Liver (tissue), 9 donors: ENCODE measurements around the gene ATP2A1. TPM values are rescaled to one million over a fixed set of nuclear protein-coding genes. Genes with fewer than 3 reads are reported as not detected.

Experiments used
- DNase-seq: peaks from one replicate; pipeline ENCODE4 v3.0.0-alpha.2; 2017; ENCODE audit warnings: low spot score
- H3K27ac ChIP-seq, 2 donors: one replicate each; pipeline ENCODE4 v1.7.0; 2013; ENCODE audit warnings: inconsistent platforms in 2 of 2, low read length in 2 of 2, control low read depth in 1 of 2, low read depth in 1 of 2, mild to moderate bottlenecking in 1 of 2
- H3K27me3 ChIP-seq, 4 donors: one replicate each; pipeline versions ENCODE4 v1.6.1 to v1.7.0; 2013; ENCODE audit warnings: low read length in 3 of 4, inconsistent platforms in 1 of 4, mild to moderate bottlenecking in 1 of 4, moderate library complexity in 1 of 4; ENCODE audit not compliant: control insufficient read depth in 4 of 4, insufficient read depth in 4 of 4
- H3K36me3 ChIP-seq, 4 donors: one replicate each; pipeline versions ENCODE4 v1.6.1 to v1.7.0; 2013; ENCODE audit warnings: low read length in 3 of 4, mild to moderate bottlenecking in 3 of 4, low read depth in 1 of 4, moderate library complexity in 1 of 4; ENCODE audit not compliant: control insufficient read depth in 4 of 4, insufficient read depth in 3 of 4
- H3K4me1 ChIP-seq, 4 donors: one replicate each; pipeline versions ENCODE4 v1.6.1 to v1.7.0; 2013; ENCODE audit warnings: low read length in 3 of 4, mild to moderate bottlenecking in 3 of 4, moderate library complexity in 1 of 4; ENCODE audit not compliant: control insufficient read depth in 4 of 4, insufficient read depth in 4 of 4
- H3K4me3 ChIP-seq, 3 donors: one replicate each; pipeline versions ENCODE4 v1.6.1 to v1.7.0; 2013; ENCODE audit warnings: low read length in 3 of 3, control low read depth in 1 of 3, low read depth in 1 of 3, mild to moderate bottlenecking in 1 of 3
- H3K9ac ChIP-seq, 2 donors: one replicate each; pipeline ENCODE4 v1.7.0; 2013; ENCODE audit warnings: low read length in 2 of 2, mild to moderate bottlenecking in 2 of 2, moderate library complexity in 2 of 2, control low read depth in 1 of 2, low read depth in 1 of 2
- H3K9me3 ChIP-seq, 4 donors: one replicate each; pipeline versions ENCODE4 v1.6.1 to v1.7.0; 2013; ENCODE audit warnings: low read length in 3 of 4; ENCODE audit not compliant: control insufficient read depth in 4 of 4
- ATF3 ChIP-seq: IDR thresholded peaks from 2 replicates; pipeline ENCODE4 v1.6.1; 2016; ENCODE audit warnings: antibody characterized with exemption
- CTCF ChIP-seq: fragments of 150-350 bp; IDR thresholded peaks from 2 replicates; pipeline ENCODE4 v1.5.1; 2017; ENCODE audit warnings: improper control_type of control experiment, low read depth, low read length; ENCODE audit not compliant: missing input control
- EGR1 ChIP-seq, 2 donors: IDR thresholded peaks; 2 replicates each; pipeline ENCODE4 v1.6.1; 2016 to 2018; ENCODE audit warnings: antibody characterized with exemption in 2 of 2, low read depth in 2 of 2
- FOXA2 ChIP-seq: IDR thresholded peaks from 2 replicates; pipeline ENCODE4 v1.6.1; 2016; ENCODE audit warnings: antibody characterized with exemption
- GABPA ChIP-seq, 2 donors: IDR thresholded peaks in 1 of 2; conservative IDR thresholded peaks in 1 of 2; 2 replicates each; pipeline ENCODE4 v1.6.1; 2016; ENCODE audit warnings: antibody characterized with exemption in 2 of 2, mild to moderate bottlenecking in 1 of 2, moderate library complexity in 1 of 2
- HNF4A ChIP-seq, 2 donors: conservative IDR thresholded peaks; 2 replicates each; pipeline ENCODE4 v1.6.1; 2016; ENCODE audit warnings: antibody characterized with exemption in 2 of 2, mild to moderate bottlenecking in 2 of 2
- HNF4G ChIP-seq: IDR thresholded peaks from 2 replicates; pipeline ENCODE4 v1.6.1; 2016; ENCODE audit warnings: antibody characterized with exemption
- JUND ChIP-seq, 2 donors: IDR thresholded peaks; 2 replicates each; pipeline ENCODE4 v1.6.1; 2016; ENCODE audit warnings: antibody characterized with exemption in 2 of 2
- MAX ChIP-seq: IDR thresholded peaks from 2 replicates; pipeline ENCODE4 v1.6.1; 2016; ENCODE audit warnings: antibody characterized with exemption
- NR2F2 ChIP-seq: IDR thresholded peaks from 2 replicates; pipeline ENCODE4 v1.6.1; 2016; ENCODE audit warnings: antibody characterized with exemption
- RAD21 ChIP-seq, 2 donors: IDR thresholded peaks; 2 replicates each; pipeline ENCODE4 v1.6.1; 2016; ENCODE audit warnings: antibody characterized with exemption in 2 of 2, mild to moderate bottlenecking in 2 of 2
- REST ChIP-seq: IDR thresholded peaks from 2 replicates; pipeline ENCODE4 v1.6.1; 2016; ENCODE audit warnings: antibody characterized with exemption, mild to moderate bottlenecking
- SP1 ChIP-seq: IDR thresholded peaks from 2 replicates; pipeline ENCODE4 v1.6.1; 2018; ENCODE audit warnings: antibody characterized with exemption, mild to moderate bottlenecking
- YY1 ChIP-seq: IDR thresholded peaks from 2 replicates; pipeline ENCODE4 v1.6.1; 2016; ENCODE audit warnings: antibody characterized with exemption, mild to moderate bottlenecking
- ZBTB33 ChIP-seq: IDR thresholded peaks from 2 replicates; pipeline ENCODE4 v1.6.1; 2016; ENCODE audit warnings: antibody characterized with exemption
- WGBS: extraction: QIAGEN DNeasy Blood & Tissue Kit; methylation state at CpG from one replicate; pipeline ENCODE4 v1.1.7; 2013; 5-methylcytosine and 5-hydroxymethylcytosine counted together
- polyA plus RNA-seq, 2 donors: library from polyadenylated mRNA; stranded (reverse) in 1 of 2; unstranded in 1 of 2; fragments of 200-250 nt in 1 of 2; fragments of >200 nt in 1 of 2; fragmentation: Nextera tagmentation in 1 of 2; extraction: Ambion mirVana in 1 of 2; gene quantifications; one replicate each; pipeline versions ENCODE4 v1.2.1 to v1.2.3, GENCODE V29; 2013 to 2015
- total RNA-seq, 2 donors: library from RNA; depleted of rRNA; stranded (reverse); fragments of >200 nt; gene quantifications; one replicate each; pipeline ENCODE4 v1.2.3, GENCODE V29; 2014
- donor health status: healthy.
- donor health status: healthy.
- donor health status: healthy.
- donor health status: healthy.
- donor health status: healthy.

ATP2A1 gene
- total and polyA plus RNA-seq, 4 donors: 0.07 to 0.23 (median 0.13) TPM

GRCh38 chr16:28877655-28878000, 660 bp upstream of the ATP2A1 start:
- Histone ChIP-seq H3K27ac (no peak overlapping the region), H3K4me3 (no peak overlapping the region), H3K9ac (no peak overlapping the region), H3K36me3 (peaks cover 0 to 6% (median 2%) of the 10 kb centered on the region in 4 donors), H3K4me1 (peaks cover 2 to 12% (median 11%) of the 10 kb centered on the region in 4 donors), H3K9me3 (no peaks in the 10 kb centered on the region), H3K27me3 (no peaks in the 10 kb centered on the region)
- no peak for DNase-seq
- WGBS: 76% methylated on average over 2 of the region's 2 CpGs
- TF ChIP-seq MAX (no peak), CTCF (no peak), HNF4G (no peak), ZBTB33 (no peak)

- no peak overlapping the region for H3K9ac ChIP-seq
- H3K9me3 ChIP-seq: no peaks in the 10 kb centered on the region
- H3K36me3 ChIP-seq: peaks cover 0 to 2% (median 0%) of the 10 kb centered on the region in 4 donors
- DNase-seq: no peak
- H3K4me1 ChIP-seq: peaks cover 2 to 12% (median 11%) of the 10 kb centered on the region in 4 donors
- no peak for TF ChIP-seq CTCF
- TF ChIP-seq NR2F2: no peak
- no peak for TF ChIP-seq ATF3
- no peak for TF ChIP-seq SP1
- TF ChIP-seq JUND (IDR thresholded peaks at IDR 0.05): no peak
- TF ChIP-seq HNF4A (conservative IDR thresholded peaks at IDR 0.05): no peak
- no peak for TF ChIP-seq REST
- TF ChIP-seq MAX: no peak
- TF ChIP-seq ZBTB33: no peak
- TF ChIP-seq EGR1 (IDR thresholded peaks at IDR 0.05; ENCODE audit: low read depth in 2 of 2): no peak
- no peak for TF ChIP-seq RAD21 (IDR thresholded peaks at IDR 0.05)
- no peak for TF ChIP-seq GABPA (IDR thresholded peaks at IDR 0.05 in 1 of 2, conservative IDR thresholded peaks at IDR 0.05 in 1 of 2)
- TF ChIP-seq HNF4G: no peak
- no peak for TF ChIP-seq FOXA2
- no peak for TF ChIP-seq YY1
- no peaks in the 10 kb centered on the region for H3K27me3 ChIP-seq
- 4% methylated on average over 27 of the region's 27 CpGs for WGBS
- H3K27ac ChIP-seq: no peak overlapping the region
- H3K4me3 ChIP-seq: peak overlapping the region; percentile 42 to 79 (median 63)
Measured at GRCh38 chr16:28879261-28879840, 1.1 kb downstream of the ATP2A1 start.
